Measurements from ENCODE around the gene IFT27. TPM values are rescaled to one million over a fixed set of nuclear protein-coding genes. Genes with fewer than 3 reads are reported as not detected.

IFT27 gene
- total and polyA plus RNA-seq, 2 of the 4 experiments (the other 2 are of a cell fraction) = 14.5 to 26.9 TPM

DNA sequence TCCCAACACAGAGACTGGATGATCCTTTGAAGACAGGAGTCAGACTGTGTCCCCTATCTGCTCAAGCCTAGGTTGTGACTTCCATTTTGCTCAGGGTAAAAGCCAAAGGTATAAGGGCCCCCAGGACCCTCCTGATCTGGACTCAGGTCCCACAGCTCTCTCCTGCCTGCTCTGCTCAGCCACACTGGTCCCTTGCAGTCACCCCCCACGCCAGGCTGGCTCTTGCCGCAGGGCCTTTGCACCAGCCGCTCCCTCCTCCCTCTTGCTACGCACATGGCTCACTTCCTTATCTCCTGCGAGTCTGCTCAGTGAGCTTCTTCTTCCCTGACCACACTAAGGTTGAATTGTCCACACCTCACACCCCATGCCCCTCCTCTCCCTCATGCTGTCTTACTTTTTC lies 44.0 kb downstream of the IFT27 start:
- no TSS peak for BruUV-seq (replicated peaks)
- in situ Hi-C loops (cut with MboI; ENCODE audit: low sequenced_read_pairs) = no loop called here

More for the DNA sequence above, 44.0 kb downstream of the IFT27 start:
- Histone ChIP-seq H3K36me3 (ENCODE audit: control insufficient read depth, insufficient read depth, low read length) (no peaks in the 10 kb centered on the region), H3K9ac (ENCODE audit: low read depth, low read length) (no peak overlapping the region), H3K4ac (ENCODE audit: low read depth, low read length) (no peak overlapping the region), H3K4me2 (ENCODE audit: low read depth, low read length) (no peak overlapping the region), H3K27me3 (ENCODE audit: control insufficient read depth, insufficient read depth, low read length) (peaks cover 21% of the 10 kb centered on the region), H2AFZ (replicated peaks; ENCODE audit: low read length, poor library complexity) (no peak overlapping the region), H2BK15ac (ENCODE audit: low read depth, low read length) (no peak overlapping the region), H2BK120ac (ENCODE audit: low read depth, low read length) (no peak overlapping the region), H2BK5ac (ENCODE audit: low read depth, low read length, poor library complexity, severe bottlenecking) (no peak overlapping the region), H3K9me1 (ENCODE audit: insufficient read depth, low read length) (0 out of 2 replicates have a peak, but pooled peaks cover 4% of the 10 kb centered on the region), H2AK5ac (ENCODE audit: low read depth, low read length) (no peak overlapping the region), H3K23ac (ENCODE audit: low read depth, low read length) (no peak overlapping the region), H4K20me1 (ENCODE audit: insufficient read depth, low read length) (no peaks in the 10 kb centered on the region; the same call in 1 of the 2 replicates), H3K27ac (ENCODE audit: insufficient read depth, low read length) (no peak overlapping the region), H3K18ac (ENCODE audit: low read depth, low read length) (no peak overlapping the region), H4K8ac (ENCODE audit: low read depth in 2 of 2, low read length in 2 of 2) (no peak overlapping the region), H3K4me3 (ENCODE audit: insufficient read depth, low read depth, low read length) (no peak overlapping the region), H3K14ac (replicated peaks; ENCODE audit: low read depth, low read length) (no peak overlapping the region), H2BK20ac (ENCODE audit: low read depth, low read length) (no peak overlapping the region), H3K79me1 (ENCODE audit: low read depth in 1 of 2, low read length in 2 of 2) (no peaks in the 10 kb centered on the region), H4K91ac (ENCODE audit: insufficient read depth, low read depth, low read length) (no peak overlapping the region), H3K56ac (ENCODE audit: extremely low read depth, insufficient read depth, low read length) (no peak overlapping the region), H2AK9ac (replicated peaks; ENCODE audit: low read depth, low read length, poor library complexity) (no peak overlapping the region), H4K5ac (ENCODE audit: low read depth, low read length) (no peak overlapping the region), H3K4me1 (ENCODE audit: control insufficient read depth, insufficient read depth, low read length) (no peaks in the 10 kb centered on the region), H3K9me3 (ENCODE audit: control insufficient read depth, insufficient read depth, low read length) (no peaks in the 10 kb centered on the region)
- dilution Hi-C loops (cut with HindIII; ENCODE audit: low sequenced_read_pairs, unreplicated experiment) (no loop called here), intact Hi-C loops (cut with micrococcal nuclease) (no loop called here)
- ATAC-seq (ENCODE audit: low read depth) = no peak
- ChIA-PET POLR2A (ENCODE audit: unreplicated experiment) (no interaction called here), CTCF (no interaction called here)
- WGBS, 2 experiments (ENCODE audit: extremely low coverage in 2 of 2, insufficient read length in 1 of 2) = 67% methylated on average over 4 of the region's 5 CpGs; no CpG with 5 or more reads in 1 of the 2 experiments
- DNase-seq = no peak
- TF ChIP-seq MAZ (IDR thresholded peaks at IDR 0.05; ENCODE audit: borderline replicate concordance, low read depth, low read length) (no peak), NFE2L2 (IDR thresholded peaks at IDR 0.05; ENCODE audit: low read depth, low read length) (no peak), CEBPB (IDR thresholded peaks at IDR 0.05; ENCODE audit: low read depth, low read length) (no peak), FOS (IDR thresholded peaks at IDR 0.05; ENCODE audit: low read depth, low read length) (no peak), CHD1 (IDR thresholded peaks at IDR 0.05; ENCODE audit: low read depth, low read length) (no peak), RAD21 (IDR thresholded peaks at IDR 0.05; ENCODE audit: low read length) (no peak), SMC3 (IDR thresholded peaks at IDR 0.05; ENCODE audit: low read depth, low read length) (no peak), POLR2A (IDR thresholded peaks at IDR 0.05; ENCODE audit: low read depth, low read length) (no peak), MXI1 (IDR thresholded peaks at IDR 0.05; ENCODE audit: borderline replicate concordance, low read depth, low read length) (no peak), RCOR1 (IDR thresholded peaks at IDR 0.05; ENCODE audit: insufficient replicate concordance, low read length) (no peak), BHLHE40 (IDR thresholded peaks at IDR 0.05; ENCODE audit: low read depth, low read length) (no peak), RFX5 (IDR thresholded peaks at IDR 0.05; ENCODE audit: low read depth, low read length) (no peak), MAFK (IDR thresholded peaks at IDR 0.05; ENCODE audit: low read depth, low read length) (no peak)
- TF ChIP-seq, protein P1, sequence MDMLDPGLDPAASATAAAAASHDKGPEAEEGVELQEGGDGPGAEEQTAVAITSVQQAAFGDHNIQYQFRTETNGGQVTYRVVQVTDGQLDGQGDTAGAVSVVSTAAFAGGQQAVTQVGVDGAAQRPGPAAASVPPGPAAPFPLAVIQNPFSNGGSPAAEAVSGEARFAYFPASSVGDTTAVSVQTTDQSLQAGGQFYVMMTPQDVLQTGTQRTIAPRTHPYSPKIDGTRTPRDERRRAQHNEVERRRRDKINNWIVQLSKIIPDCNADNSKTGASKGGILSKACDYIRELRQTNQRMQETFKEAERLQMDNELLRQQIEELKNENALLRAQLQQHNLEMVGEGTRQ (IDR thresholded peaks at IDR 0.05; ENCODE audit: low read depth, low read length) = no peak
- TF ChIP-seq, protein P2, sequence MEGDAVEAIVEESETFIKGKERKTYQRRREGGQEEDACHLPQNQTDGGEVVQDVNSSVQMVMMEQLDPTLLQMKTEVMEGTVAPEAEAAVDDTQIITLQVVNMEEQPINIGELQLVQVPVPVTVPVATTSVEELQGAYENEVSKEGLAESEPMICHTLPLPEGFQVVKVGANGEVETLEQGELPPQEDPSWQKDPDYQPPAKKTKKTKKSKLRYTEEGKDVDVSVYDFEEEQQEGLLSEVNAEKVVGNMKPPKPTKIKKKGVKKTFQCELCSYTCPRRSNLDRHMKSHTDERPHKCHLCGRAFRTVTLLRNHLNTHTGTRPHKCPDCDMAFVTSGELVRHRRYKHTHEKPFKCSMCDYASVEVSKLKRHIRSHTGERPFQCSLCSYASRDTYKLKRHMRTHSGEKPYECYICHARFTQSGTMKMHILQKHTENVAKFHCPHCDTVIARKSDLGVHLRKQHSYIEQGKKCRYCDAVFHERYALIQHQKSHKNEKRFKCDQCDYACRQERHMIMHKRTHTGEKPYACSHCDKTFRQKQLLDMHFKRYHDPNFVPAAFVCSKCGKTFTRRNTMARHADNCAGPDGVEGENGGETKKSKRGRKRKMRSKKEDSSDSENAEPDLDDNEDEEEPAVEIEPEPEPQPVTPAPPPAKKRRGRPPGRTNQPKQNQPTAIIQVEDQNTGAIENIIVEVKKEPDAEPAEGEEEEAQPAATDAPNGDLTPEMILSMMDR (conservative IDR thresholded peaks at IDR 0.05; ENCODE audit: low read depth, low read length) = no peak
- TF ChIP-seq, protein P3, sequence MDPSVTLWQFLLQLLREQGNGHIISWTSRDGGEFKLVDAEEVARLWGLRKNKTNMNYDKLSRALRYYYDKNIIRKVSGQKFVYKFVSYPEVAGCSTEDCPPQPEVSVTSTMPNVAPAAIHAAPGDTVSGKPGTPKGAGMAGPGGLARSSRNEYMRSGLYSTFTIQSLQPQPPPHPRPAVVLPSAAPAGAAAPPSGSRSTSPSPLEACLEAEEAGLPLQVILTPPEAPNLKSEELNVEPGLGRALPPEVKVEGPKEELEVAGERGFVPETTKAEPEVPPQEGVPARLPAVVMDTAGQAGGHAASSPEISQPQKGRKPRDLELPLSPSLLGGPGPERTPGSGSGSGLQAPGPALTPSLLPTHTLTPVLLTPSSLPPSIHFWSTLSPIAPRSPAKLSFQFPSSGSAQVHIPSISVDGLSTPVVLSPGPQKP (IDR thresholded peaks at IDR 0.05; ENCODE audit: borderline replicate concordance, low read depth, low read length) = no peak

Data from IMR-90 (cell line).